GM12874 (cell line): ENCODE measurements around the gene SP140L.

ENCODE experiments used
- TF ChIP-seq, protein P1 (sequence below): IDR thresholded peaks from 2 replicates; pipeline ENCODE4 v1.5.1; 2011; ENCODE audit warnings: low read depth, mild to moderate bottlenecking, control low read depth, low read length, moderate library complexity; ENCODE audit not compliant: insufficient read depth

The SP140L gene

DNA sequence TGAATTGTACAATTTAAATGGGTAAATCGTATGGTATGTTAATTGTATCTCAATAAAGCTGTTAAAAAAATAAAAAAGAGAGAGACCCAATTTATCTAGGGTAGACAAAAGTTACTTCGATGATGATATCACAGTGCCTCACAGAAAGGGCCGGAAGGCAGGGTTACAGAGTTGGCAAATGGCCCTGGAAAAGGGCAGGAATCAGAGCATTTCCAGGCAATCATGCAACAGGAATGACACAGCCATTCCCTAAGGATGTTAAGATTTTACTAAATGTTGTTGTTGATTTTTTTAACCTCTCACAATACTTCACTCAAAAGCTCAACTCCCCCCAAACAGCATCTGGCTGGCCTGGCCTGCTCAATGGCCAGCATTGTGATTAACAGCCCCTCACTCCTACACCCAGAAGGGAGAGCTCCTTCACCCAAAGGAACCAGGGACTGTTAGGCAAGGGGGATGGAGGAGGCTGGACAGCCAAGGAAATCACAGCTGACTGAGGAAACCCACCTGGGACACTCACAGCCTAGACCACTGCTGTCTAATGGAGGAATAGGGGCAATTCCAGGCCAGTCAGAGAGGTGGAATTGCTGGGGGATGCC is 81.3 kb downstream of the SP140L start:
- TF ChIP-seq, protein P1, sequence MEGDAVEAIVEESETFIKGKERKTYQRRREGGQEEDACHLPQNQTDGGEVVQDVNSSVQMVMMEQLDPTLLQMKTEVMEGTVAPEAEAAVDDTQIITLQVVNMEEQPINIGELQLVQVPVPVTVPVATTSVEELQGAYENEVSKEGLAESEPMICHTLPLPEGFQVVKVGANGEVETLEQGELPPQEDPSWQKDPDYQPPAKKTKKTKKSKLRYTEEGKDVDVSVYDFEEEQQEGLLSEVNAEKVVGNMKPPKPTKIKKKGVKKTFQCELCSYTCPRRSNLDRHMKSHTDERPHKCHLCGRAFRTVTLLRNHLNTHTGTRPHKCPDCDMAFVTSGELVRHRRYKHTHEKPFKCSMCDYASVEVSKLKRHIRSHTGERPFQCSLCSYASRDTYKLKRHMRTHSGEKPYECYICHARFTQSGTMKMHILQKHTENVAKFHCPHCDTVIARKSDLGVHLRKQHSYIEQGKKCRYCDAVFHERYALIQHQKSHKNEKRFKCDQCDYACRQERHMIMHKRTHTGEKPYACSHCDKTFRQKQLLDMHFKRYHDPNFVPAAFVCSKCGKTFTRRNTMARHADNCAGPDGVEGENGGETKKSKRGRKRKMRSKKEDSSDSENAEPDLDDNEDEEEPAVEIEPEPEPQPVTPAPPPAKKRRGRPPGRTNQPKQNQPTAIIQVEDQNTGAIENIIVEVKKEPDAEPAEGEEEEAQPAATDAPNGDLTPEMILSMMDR, result no peak

DNA sequence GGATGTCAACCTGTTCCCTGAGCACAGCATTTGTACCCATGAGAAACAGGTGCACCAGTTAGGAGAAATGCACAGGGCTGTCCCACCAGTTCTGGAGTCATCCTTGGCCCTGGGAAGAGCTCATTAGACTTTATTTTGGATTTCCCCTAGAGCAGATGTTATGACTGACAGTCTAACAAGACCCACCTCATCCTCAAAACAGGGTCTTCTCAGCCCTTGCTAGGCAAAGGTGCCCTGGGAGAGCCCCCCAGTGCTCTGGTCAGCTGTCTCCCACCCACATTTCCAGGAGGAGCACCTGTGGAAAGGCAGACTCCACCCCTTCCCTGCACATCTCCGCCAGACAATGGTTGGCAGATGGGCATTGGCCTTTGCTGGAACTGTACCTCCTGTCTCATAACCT is 83.3 kb downstream of the SP140L start:
- TF ChIP-seq, protein P1, result no peak

DNA sequence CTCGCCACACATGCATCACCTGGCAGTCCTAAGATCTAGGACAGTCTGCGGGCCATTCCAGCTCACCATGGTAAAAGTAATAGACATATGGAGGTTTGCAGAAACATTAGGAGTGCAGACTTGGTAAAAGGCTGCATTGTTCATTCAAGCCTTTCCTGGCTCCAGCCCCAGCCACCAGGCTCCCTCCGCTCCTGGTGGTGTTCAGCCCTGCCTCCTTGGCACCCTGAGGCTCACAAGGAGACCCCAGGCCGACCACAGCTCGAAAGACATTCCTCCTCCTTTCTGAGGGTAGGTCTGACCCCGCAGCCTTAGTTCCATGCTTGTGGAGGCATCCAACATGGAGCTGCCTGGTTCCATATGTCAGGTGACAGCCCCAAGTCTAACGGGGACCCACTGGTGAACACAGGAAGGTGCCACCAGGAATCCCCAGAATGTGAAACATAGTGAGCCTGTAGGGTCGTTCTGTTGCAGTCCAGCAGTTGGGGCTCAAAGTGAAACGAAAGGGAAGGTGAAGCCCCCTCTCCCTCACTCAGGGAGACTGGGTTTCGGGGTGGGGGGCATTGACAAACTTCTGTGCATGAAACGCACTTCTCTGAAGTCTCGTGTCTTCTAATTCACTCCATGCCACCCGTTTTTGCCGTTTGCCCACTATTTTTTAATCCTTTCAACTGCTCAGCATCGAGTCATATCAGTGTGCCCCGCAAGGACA is 84.0 kb downstream of the SP140L start:
- TF ChIP-seq, protein P1, result no peak

DNA sequence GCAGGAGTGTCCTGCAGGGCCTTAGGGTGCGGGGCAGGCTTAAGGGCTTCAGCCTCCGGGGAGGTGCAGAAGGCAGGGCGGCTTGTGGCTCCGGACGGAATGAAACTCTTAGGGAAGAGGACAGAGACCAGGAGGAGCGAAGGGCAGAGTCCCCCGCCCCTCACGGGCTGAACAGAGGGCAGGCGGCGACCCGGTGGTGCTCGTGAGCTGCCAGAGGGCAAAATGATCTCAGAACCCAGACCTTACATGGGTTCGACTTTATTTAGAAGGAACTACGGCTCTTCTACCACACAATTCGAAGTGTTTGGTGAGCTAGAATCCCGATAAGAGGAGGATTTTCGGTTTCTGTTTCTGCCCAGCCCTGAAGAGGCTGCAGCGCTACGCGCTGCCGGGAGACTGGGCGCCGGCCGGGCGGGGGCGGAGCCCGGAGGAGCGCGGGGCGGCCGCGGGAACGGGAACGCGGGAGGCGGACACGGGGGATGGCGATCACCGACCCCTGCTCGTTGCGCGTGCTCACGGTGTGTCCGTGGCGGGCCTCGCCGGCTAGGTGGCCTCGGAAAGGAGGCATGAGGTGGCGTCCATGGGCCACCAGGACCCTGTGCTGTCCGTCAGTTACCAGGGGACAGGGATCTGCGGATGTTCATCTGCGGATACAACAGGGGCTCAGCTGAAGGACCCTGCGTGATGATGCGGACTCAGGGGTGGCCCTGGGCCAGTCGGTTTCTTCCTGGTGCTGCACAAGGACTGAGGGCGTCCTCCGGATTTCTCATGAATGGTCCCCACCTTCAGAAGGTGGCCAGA is 84.8 kb downstream of the SP140L start:
- TF ChIP-seq, protein P1, result no peak

DNA sequence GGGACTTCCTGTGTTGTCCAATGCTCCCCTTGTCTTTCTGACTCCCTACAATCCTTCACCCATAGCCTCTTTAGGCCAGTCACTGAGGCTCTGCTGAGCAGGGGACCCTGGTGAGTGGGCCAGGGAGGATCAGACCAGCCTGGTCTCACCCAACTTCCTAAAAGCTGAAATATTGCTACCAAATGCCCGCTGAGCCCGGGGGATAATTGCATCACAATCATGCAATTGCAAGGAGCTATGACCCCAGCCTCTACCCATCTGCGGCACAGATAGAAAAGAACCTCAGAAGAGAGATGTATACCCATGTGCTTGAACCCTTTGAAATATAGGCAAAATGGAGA is 85.3 kb downstream of the SP140L start:
- TF ChIP-seq, protein P1, result no peak

DNA sequence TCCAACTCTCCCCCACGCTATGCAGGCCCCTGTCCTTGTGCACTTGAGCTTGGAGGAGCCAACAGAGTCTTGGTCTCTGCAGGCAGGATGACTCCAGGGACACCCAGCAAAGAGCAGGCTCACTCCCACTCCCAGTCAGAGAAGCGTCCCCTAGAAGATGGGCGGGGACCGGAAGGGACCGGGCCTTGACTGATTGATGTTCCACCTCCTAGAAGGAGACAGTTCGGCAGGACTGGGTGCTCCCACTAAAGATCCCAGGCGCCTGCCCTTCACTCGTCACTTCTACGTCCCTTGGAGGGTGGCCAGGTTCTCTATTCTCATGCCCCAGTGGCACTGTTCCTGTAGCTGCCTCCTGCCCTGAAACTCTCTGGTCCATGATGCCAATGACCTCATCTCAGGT is 85.9 kb downstream of the SP140L start:
- TF ChIP-seq, protein P1, result no peak

DNA sequence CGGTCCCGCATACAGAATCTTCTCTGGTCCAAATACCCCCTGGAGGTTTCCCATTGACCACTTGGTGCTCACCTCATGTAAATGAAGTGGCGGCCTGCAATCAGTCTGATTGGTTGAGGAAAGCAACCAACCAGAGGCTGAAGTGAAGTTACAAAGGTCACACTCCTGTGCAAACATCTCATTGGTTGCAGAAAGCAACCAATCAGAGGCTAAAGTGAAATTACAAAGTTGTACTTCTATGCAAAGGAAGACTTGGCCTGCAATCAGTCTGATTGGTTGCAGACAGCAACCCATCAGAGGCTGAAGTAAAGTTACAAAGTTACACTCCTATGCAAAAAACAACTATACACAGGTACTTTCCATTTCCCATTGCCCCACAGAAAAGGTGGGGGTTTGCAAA is 86.5 kb downstream of the SP140L start:
- TF ChIP-seq, protein P1, result no peak
